T47D (cell line): ENCODE measurements around the gene MYBPC3.

ENCODE experiments used
- DNase-seq, 2 experiments: peaks; one replicate each; pipeline versions ENCODE4 v3.0.0 to v3.0.0-alpha.2; 2011 to 2012; ENCODE audit warnings: low read depth in 1 of 2, low spot score in 1 of 2
- JUND ChIP-seq: IDR thresholded peaks from 2 replicates; pipeline ENCODE4 v1.6.1; 2012; ENCODE audit warnings: low read depth
- in situ Hi-C: cut with HindIII; loops from 2 replicates; pipeline ENCODE4 v1.10.0; 2016; ENCODE audit warnings: low sequenced_read_pairs, low pct_unique_long_range_greater_than_20kb

The MYBPC3 gene

GRCh38 chr11:47391711-47392432 lies 39.4 kb upstream of the MYBPC3 start:
- no peak for DNase-seq
- no peak for TF ChIP-seq JUND
- in situ Hi-C loops, result no loop called here

- no peak for DNase-seq
- TF ChIP-seq JUND, result no peak
- in situ Hi-C loops, result no loop called here
Measured at GRCh38 chr11:47391077-47391583, 38.6 kb upstream of the MYBPC3 start.

- no peak for DNase-seq
- no peak for TF ChIP-seq JUND
- in situ Hi-C loops, result no loop called here
Measured at GRCh38 chr11:47390422-47390760, 37.9 kb upstream of the MYBPC3 start.

- TF ChIP-seq JUND, result no peak
- DNase-seq, result no peak
- in situ Hi-C loops, result no loop called here
Measured at GRCh38 chr11:47389577-47390421, 37.3 kb upstream of the MYBPC3 start.

GRCh38 chr11:47388697-47389576 lies 36.4 kb upstream of the MYBPC3 start:
- TF ChIP-seq JUND, result no peak
- in situ Hi-C loops, result no loop called here
- no peak for DNase-seq

GRCh38 chr11:47387944-47388696 lies 35.6 kb upstream of the MYBPC3 start:
- DNase-seq, result no peak
- no peak for TF ChIP-seq JUND

GRCh38 chr11:47384498-47384897 lies 32.0 kb upstream of the MYBPC3 start:
- TF ChIP-seq JUND, result no peak
- in situ Hi-C loops, result no loop called here
- no peak for DNase-seq

More at GRCh38 chr11:47387944-47388696, 35.6 kb upstream of the MYBPC3 start:
- in situ Hi-C loops, result no loop called here

- DNase-seq, result no peak
- no peak for TF ChIP-seq JUND
- in situ Hi-C loops, result no loop called here
Measured at GRCh38 chr11:47383071-47383470, 30.6 kb upstream of the MYBPC3 start.

- no peak for DNase-seq
- no peak for TF ChIP-seq JUND
- in situ Hi-C loops, result no loop called here
Measured at GRCh38 chr11:47380078-47380477, 27.6 kb upstream of the MYBPC3 start.

GRCh38 chr11:47379317-47379716 lies 26.8 kb upstream of the MYBPC3 start:
- in situ Hi-C loops, result no loop called here

GRCh38 chr11:47378836-47379170 lies 26.3 kb upstream of the MYBPC3 start:
- in situ Hi-C loops, result no loop called here
- no peak for DNase-seq
- no peak for TF ChIP-seq JUND

More at GRCh38 chr11:47379317-47379716, 26.8 kb upstream of the MYBPC3 start:
- no peak for DNase-seq
- TF ChIP-seq JUND, result no peak
